HG03469 (cell line): Measurements from ENCODE around the gene POLRMT.
"Not testable (repeated sequence)": the region's sequence is repeated elsewhere in the genome, so short reads cannot be mapped to it uniquely, and the experiment has no call there.

ENCODE experiments used
- ATAC-seq: cut with Tn5 transposase; IDR thresholded peaks from one replicate; pipeline ENCODE4 v1.9.1; 2021; ENCODE audit warnings: mild to moderate bottlenecking, moderate library complexity, moderate number of reproducible peaks; ENCODE audit not compliant: unreplicated experiment

The POLRMT gene

GRCh38 chr19:633068-633785 lies at the start of gene POLRMT:
TSS of gene POLRMT (minus strand) at chr19:633537. CDS start at chr19:633512, 25 bp downstream.
- peak; percentile 60 for ATAC-seq

GRCh38 chr19:682678-683320 lies 49.5 kb upstream of the POLRMT start:
- no peak for ATAC-seq

GRCh38 chr19:681029-682019 lies 48.0 kb upstream of the POLRMT start:
- ATAC-seq = peak; percentile 24

- ATAC-seq = peak; percentile 49
Measured at GRCh38 chr19:680287-681028, 47.1 kb upstream of the POLRMT start.

DNA sequence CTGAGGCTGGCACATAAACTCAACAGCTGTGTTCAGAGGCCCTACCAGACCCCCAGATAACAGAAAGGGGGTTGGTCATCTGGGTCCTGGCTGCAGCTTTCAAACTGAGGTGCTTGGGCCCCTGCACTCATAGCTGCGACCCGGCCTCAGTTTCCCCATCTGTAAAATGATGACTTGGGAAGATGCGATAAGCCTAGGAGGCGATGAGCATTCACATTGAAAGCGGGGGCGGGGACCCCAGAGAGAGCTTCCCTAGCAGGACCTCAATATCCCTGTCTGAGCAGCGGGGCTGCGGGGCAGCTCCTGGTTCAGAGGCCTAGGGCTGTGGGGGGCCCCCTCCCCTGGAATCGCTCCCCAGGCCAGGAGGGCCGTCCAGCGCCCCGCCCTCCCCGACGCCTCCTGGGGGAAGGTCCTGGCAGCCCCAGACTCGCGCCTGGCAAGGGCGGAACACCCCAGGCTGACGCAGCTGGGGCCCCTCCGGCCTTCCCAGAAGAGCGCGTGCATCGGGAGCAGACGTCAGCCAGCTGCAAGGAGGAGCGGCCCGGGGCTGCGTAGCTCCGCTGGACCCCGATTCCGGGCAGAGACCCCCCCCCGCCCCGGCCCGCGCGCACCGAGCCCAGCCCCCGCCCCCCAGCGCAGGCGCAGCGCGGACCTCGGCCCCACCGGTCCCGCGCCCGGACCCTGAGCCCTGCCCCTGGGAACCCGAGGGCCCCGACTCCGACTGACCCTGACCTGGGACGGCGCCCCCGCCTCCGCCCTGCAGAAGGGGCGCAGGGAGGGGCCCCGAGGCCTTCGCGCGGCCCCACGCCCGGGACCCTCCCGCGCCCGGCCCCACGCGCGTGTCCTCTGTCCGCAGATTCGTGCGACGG lies 46.3 kb upstream of the POLRMT start:
- no peak for ATAC-seq

DNA sequence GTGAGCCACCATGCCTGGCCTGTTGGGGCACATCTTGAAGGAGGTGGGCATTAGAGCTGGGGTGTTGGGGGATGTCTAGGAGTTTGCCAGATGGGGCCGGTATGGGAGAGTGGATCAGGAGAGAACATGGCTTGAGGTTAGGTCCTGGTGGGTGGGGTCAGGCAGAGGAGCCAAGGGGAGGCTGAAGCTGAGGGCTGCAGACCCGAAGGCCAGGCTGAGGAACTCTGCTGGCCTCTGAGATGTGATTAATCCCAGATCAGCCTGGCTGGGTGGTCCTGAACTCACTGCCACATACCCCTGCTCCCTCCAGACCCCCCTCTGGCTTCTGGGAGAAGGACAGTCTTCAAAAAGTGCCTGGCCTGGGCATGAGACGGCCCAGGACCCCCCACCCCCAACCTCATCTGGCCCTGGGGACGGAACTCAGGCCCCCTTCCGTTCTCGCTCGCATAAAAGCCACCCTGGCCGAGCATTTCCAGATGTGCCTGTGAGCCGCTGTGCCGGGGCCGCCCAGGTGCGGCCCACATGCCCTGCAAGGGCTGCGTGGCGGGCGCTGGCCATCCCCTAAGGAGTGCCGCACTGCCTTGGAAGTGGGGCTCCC lies 45.6 kb upstream of the POLRMT start:
- ATAC-seq = no peak

DNA sequence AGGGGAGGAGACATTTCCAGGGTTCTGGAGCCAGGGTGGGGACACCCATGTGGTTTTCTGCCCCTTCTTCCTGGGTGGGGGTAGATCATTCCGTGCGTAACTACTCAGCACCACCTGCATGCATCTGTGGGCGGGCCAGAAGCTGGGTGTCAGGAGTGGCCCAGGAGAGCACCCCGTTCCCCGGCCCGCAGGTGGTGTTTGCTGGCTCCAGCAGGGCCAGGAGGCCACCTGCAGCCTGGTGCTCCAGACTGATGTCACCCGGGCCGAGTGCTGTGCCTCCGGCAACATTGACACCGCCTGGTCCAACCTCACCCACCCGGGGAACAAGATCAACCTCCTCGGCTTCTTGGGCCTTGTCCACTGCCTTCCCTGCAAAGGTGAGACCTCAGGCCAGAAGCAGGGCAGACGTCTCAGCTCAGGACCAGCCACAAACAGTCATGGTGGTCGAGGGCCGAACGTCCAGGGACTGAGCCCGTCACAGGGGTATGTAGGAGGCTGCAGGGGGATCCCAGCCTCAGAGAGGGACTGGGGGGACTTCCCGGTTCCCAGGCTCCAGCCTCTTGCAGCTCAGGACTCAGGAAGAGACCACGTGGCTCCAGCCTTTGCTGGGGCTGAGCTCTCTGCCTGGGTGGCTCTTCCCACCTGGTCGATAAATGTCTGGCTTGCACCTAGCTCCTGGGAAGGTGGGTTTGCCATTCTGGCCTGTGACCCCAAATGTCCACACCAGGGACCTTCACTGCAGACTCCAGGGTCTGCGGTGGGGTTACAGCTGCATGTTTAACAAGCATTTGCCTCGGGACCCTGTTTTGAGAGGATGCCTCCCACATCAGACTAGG lies 44.5 kb upstream of the POLRMT start:
- ATAC-seq = no peak

- no peak for ATAC-seq
Measured at GRCh38 chr19:677201-677600, 43.9 kb upstream of the POLRMT start.

DNA sequence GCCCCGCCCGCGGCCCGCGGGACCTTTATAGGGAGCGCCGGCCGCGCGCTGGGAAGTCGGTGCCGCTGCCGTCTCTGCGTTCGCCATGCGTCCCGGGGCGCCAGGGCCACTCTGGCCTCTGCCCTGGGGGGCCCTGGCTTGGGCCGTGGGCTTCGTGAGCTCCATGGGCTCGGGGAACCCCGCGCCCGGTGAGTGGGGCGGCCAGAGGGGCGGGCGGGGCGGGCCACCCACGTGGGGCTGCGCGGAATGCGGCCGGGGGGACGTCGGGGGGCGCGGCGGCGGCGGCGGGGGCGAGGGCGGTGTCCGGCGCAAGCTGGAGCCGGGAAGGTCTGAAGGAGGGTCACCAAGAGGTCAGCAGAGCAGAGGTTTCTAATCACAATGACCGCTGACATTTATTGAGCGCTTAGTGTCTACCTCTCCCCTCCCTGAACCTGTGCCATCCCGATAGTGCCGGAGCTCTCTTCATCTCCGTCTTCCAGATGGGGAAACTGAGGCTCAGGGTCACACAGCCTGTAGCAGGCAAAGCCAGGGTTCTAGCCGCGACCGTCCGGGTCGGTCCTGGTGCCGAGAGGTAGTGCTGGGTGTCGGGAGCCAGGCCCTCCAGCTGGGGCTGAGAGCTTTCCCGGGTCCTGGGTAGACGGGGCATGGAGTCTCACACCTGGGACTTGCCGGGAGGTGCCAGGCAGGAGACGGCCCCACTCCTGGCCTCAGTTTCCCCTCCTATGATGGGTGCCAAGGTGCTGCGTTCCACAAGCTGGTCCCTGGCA lies 43.2 kb upstream of the POLRMT start, which contains the start of gene FSTL3:
Gene FSTL3, plus strand, starts transcription at position 54 of the 767 bp plus-strand sequence. Its CDS starts 32 bp downstream, at position 86.
- ATAC-seq = no peak

- ATAC-seq = no peak
Measured at GRCh38 chr19:676007-676338, 42.6 kb upstream of the POLRMT start.

DNA sequence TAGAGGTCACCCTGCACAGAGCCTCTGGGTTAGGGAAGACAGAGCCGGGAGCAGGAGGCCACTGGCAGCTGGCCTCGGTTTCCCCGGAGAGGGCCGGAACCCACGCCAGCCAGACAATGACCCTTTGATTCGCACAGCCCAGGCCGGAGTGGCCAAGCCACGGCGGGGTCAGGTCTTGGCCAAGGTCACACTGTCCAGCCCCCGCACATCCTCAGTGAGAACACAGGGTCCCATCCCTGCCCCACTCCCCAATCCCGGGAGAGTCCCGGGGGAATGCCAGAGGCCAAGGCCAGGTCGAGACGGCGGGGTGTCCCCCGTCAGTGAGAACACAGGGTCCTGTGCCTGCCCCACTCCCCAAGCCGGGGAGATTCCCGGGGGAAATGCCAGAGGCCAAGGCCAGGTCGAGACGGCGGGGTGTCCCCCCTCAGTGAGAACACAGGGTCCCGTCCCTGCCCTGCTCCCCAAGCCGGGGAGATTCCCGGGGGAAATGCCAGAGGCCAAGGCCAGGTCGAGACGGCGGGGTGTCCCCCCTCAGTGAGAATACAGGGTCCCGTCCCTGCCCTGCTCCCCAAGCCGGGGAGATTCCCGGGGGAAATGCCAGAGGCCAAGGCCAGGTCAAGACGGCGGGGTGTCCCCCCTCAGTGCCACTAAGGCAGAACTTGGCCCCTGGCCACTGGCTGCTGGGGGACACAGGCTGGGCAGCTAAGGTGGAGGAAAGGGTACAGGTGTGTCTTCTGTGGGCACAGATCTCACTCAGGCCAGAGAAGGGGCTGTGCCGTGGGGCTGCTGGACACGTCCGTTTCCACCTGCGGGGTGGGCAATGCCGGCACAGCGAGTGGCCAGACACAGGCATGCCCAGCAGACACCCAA lies 41.2 kb upstream of the POLRMT start:
- no peak for ATAC-seq

GRCh38 chr19:670609-671075 lies 37.3 kb upstream of the POLRMT start:
- ATAC-seq = no peak

GRCh38 chr19:668675-669434 lies 35.5 kb upstream of the POLRMT start:
- not testable (repeated sequence) for ATAC-seq

GRCh38 chr19:666985-667573 lies 33.7 kb upstream of the POLRMT start:
- ATAC-seq = not testable (repeated sequence)

DNA sequence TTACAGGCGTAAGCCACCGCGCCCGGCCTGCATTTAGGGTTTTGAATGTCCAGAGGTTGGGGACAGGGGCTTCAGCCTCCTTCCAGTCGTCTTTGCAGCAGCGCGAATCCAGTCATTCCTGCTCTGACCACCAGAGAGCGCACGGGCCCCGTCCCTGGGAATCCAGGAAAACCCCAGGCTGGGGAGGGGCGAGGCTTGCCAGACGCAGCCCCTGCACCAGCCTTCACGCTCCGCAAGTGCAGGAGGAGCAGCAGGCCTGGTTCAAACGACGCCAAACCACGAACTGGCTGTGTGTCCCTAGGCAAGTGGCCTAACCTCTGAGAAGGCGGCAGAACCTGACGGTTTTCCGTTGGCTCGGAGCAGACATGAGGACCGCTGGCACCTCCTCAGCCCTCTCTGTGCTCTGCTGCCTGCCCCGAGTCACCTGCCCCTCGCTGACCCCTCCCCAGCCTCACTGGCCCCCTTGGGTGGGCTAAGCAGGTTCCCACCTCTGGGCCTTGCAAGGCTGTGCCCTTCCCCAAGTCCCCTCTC lies 31.6 kb upstream of the POLRMT start:
- no peak for ATAC-seq
